HepG2 (cell line): ENCODE results near the gene LTB4R2. TPM values are rescaled to one million over a fixed set of nuclear protein-coding genes. Genes with fewer than 3 reads are reported as not detected.

ENCODE experiments used
- ATAC-seq: fragments of 200-7000 bp; cut with Tn5 transposase; 3 replicates; pipeline ENCODE4 v1.9.1; 2020; ENCODE audit warnings: mild to moderate bottlenecking, moderate library complexity
- BruUV-seq: library from RNA; stranded (reverse); fragments of 400-500 nt; replicated peaks from 2 replicates; lab custom pipeline; 2021; lab: Mats Ljungman, UMichigan
- CTCF ChIA-PET: fragments of 300-600 bp; formaldehyde crosslinking; extraction: SDS; loops from one replicate; lab custom pipeline; 2021; ENCODE audit warnings: low total read pairs, inconsistent platforms, low intra/inter-chr PET ratio; lab: Yijun Ruan, JAX
- POLR2A ChIA-PET: fragments of 350-600 bp; sonication (Branson Sonifier 250); formaldehyde crosslinking; loops from one replicate; lab custom pipeline; 2020; ENCODE audit warnings: antibody characterized with exemption, inconsistent platforms; lab: Yijun Ruan, JAX
- DNase-seq: peaks from one replicate; pipeline ENCODE4 v3.0.0-alpha.2; 2015; ENCODE audit warnings: low spot score
- FAIRE-seq: peaks from 3 replicates; lab custom pipeline; 2011; peaks lifted over from hg19 to GRCh38; lab: Jason Lieb, UNC
- H2AFZ ChIP-seq: one replicate; pipeline ENCODE4 v1.6.1; 2011; ENCODE audit warnings: low read length, inconsistent platforms
- H3K27ac ChIP-seq: fragments of 300-600 bp; 3 replicates; pipeline ENCODE4 v1.8.0; 2011; ENCODE audit warnings: mixed run types, mild to moderate bottlenecking, mixed read lengths, low read length, inconsistent platforms; ENCODE audit not compliant: insufficient read depth; ENCODE audit errors: extremely low read length
- H3K27me3 ChIP-seq, 2 experiments: fragments of 200-600 bp in 1 of 2; 2 replicates in 1 of 2; 3 replicates in 1 of 2; pipeline versions ENCODE4 v1.6.0 to v1.8.0; 2011; ENCODE audit warnings: low read length in 2 of 2, mild to moderate bottlenecking in 2 of 2, moderate library complexity in 2 of 2, inconsistent platforms in 1 of 2; ENCODE audit not compliant: insufficient read depth in 2 of 2, control insufficient read depth in 1 of 2
- H3K36me3 ChIP-seq, 2 experiments: fragments of 200-600 bp in 1 of 2; replicated peaks in 1 of 2; 2 replicates in 1 of 2; 3 replicates in 1 of 2; pipeline versions ENCODE4 v1.5.1 to v1.8.0; 2011; ENCODE audit warnings: low read length in 2 of 2, inconsistent platforms in 1 of 2; ENCODE audit not compliant: insufficient read depth in 2 of 2, control insufficient read depth in 1 of 2
- H3K4me1 ChIP-seq: 2 replicates; pipeline ENCODE4 v1.5.1; 2012; ENCODE audit warnings: low read length, inconsistent platforms; ENCODE audit not compliant: insufficient read depth
- H3K4me2 ChIP-seq: 2 replicates; pipeline ENCODE4 v1.6.0; 2011; ENCODE audit warnings: low read depth, low read length, inconsistent platforms
- H3K4me3 ChIP-seq, 3 experiments: fragments of 200-600 bp in 1 of 3; sonication (generic), shearing (Covaris generic) in 1 of 3; replicated peaks in 1 of 3; 2 replicates each; pipeline ENCODE4 v1.5.1; 2011 to 2016; ENCODE audit warnings: low read length in 3 of 3, inconsistent platforms in 2 of 3, low read depth in 2 of 3, mild to moderate bottlenecking in 2 of 3, control low read depth in 1 of 3, mixed read lengths in 1 of 3; ENCODE audit not compliant: insufficient read depth in 1 of 3
- H3K79me2 ChIP-seq: one replicate; pipeline ENCODE4 v1.6.1; 2011; ENCODE audit warnings: low read length, inconsistent platforms; ENCODE audit not compliant: insufficient read depth
- H3K9ac ChIP-seq: 2 replicates; pipeline ENCODE4 v1.6.0; 2011; ENCODE audit warnings: mild to moderate bottlenecking, low read depth, low read length, inconsistent platforms; ENCODE audit not compliant: insufficient read depth
- H3K9me3 ChIP-seq: 2 replicates; pipeline ENCODE4 v1.5.1; 2012; ENCODE audit warnings: mild to moderate bottlenecking, low read length
- H4K20me1 ChIP-seq: 2 replicates; pipeline ENCODE4 v1.6.0; 2011; ENCODE audit warnings: inconsistent platforms, mild to moderate bottlenecking, low read length, moderate library complexity; ENCODE audit not compliant: insufficient read depth
- AGO2 ChIP-seq: fragments of 200-400 bp; formaldehyde crosslinking; optimal IDR thresholded peaks from 2 replicates; pipeline ENCODE3; 2017; ENCODE audit warnings: mild to moderate bottlenecking, low read depth, low read length, moderate library complexity
- CEBPB ChIP-seq: IDR thresholded peaks from 2 replicates; pipeline ENCODE4 v1.6.1; 2011; ENCODE audit warnings: low read depth, low read length, improper control_type of control experiment, borderline replicate concordance
- CHCHD3 ChIP-seq: sonication (generic); formaldehyde crosslinking; IDR thresholded peaks from 2 replicates; pipeline ENCODE4 v1.8.0; 2022; ENCODE audit warnings: mild to moderate bottlenecking, missing genetic modification reagents, moderate library complexity
- FIP1L1 ChIP-seq: fragments of 200-400 bp; formaldehyde crosslinking; IDR thresholded peaks from 2 replicates; pipeline ENCODE4 v1.6.1; 2018; ENCODE audit warnings: low read depth, mild to moderate bottlenecking, low read length, moderate library complexity, borderline replicate concordance; ENCODE audit not compliant: insufficient read depth
- POLR2G ChIP-seq: fragments of 200-400 bp; formaldehyde crosslinking; IDR thresholded peaks from 2 replicates; pipeline ENCODE4 v1.6.1; 2018; ENCODE audit warnings: mild to moderate bottlenecking, low read depth, low read length, moderate library complexity
- SOX5 ChIP-seq: IDR thresholded peaks from 2 replicates; pipeline ENCODE4 v1.6.1; 2016; ENCODE audit warnings: borderline replicate concordance
- SOX6 ChIP-seq, 2 experiments: fragments of 450-650 bp in 1 of 2; sonication (generic) in 1 of 2; formaldehyde crosslinking in 1 of 2; IDR thresholded peaks; 2 replicates each; pipeline versions ENCODE4 v1.4.0 to v1.6.1; 2017 to 2020; ENCODE audit warnings: antibody characterized with exemption in 1 of 2, mild to moderate bottlenecking in 1 of 2, missing genetic modification reagents in 1 of 2
- SRY ChIP-seq: sonication (generic); formaldehyde crosslinking; IDR thresholded peaks from 2 replicates; pipeline ENCODE4 v1.8.0; 2022; ENCODE audit warnings: mild to moderate bottlenecking, missing genetic modification reagents
- SSRP1 ChIP-seq: IDR thresholded peaks from 2 replicates; pipeline ENCODE4 v1.6.1; 2016; ENCODE audit warnings: control low read depth
- ZFP36 ChIP-seq: fragments of 150-350 bp; IDR thresholded peaks from 2 replicates; pipeline ENCODE4 v1.6.1; 2018; ENCODE audit warnings: borderline replicate concordance, low read length, low read depth; ENCODE audit not compliant: partially characterized antibody
- ZGPAT ChIP-seq: IDR thresholded peaks from 2 replicates; pipeline ENCODE4 v1.6.1; 2016; ENCODE audit warnings: mild to moderate bottlenecking
- ZNF326 ChIP-seq: sonication (generic); formaldehyde crosslinking; IDR thresholded peaks from 2 replicates; pipeline ENCODE4 v1.4.0; 2020; ENCODE audit warnings: missing genetic modification reagents, borderline replicate concordance
- ZNF605 ChIP-seq: sonication (generic); formaldehyde crosslinking; IDR thresholded peaks from 2 replicates; pipeline ENCODE4 v1.8.0; 2022; ENCODE audit warnings: mild to moderate bottlenecking, missing genetic modification reagents
- ZNF768 ChIP-seq: sonication (generic); formaldehyde crosslinking; IDR thresholded peaks from 2 replicates; pipeline ENCODE4 v1.4.0; 2020; ENCODE audit warnings: missing genetic modification reagents
- ZXDC ChIP-seq: sonication (generic); formaldehyde crosslinking; IDR thresholded peaks from 2 replicates; pipeline ENCODE4 v1.5.0; 2020; ENCODE audit warnings: mild to moderate bottlenecking, missing genetic modification reagents
- WGBS: methylation state at CpG from one replicate; pipeline ENCODE4 v1.1.6; 2017; ENCODE audit warnings: low lambda C conversion rate; 5-methylcytosine and 5-hydroxymethylcytosine counted together
- in situ Hi-C: cut with HindIII; loops from 2 replicates; pipeline ENCODE4 v1.10.0; 2017; ENCODE audit warnings: low pct_unique_long_range_greater_than_20kb; ENCODE audit not compliant: extremely low pct_ligation_motif_present
- intact Hi-C: fragments of 100-400 bp; cut with micrococcal nuclease; formaldehyde crosslinking; loops from one replicate; pipeline ENCODE4 v1.10.0; 2022; ENCODE audit not compliant: unreplicated experiment
- polyA plus RNA-seq, 8 experiments: library from polyadenylated mRNA; depleted of rRNA in 3 of 8; stranded (reverse) in 7 of 8; unstranded in 1 of 8; fragments of >200 nt; fragmentation: Illumina TruSeq in 4 of 8; extraction: Trizol in 4 of 8; gene quantifications; 2 replicates each; pipeline versions ENCODE4 v1.2.1 to v1.2.3, GENCODE V29; 2011 to 2016; ENCODE audit warnings: low read depth in 4 of 8, missing spikeins in 1 of 8, mixed read lengths in 1 of 8; ENCODE audit not compliant: insufficient read depth in 1 of 8
- total RNA-seq, 5 experiments: library from RNA; depleted of rRNA; stranded (reverse); fragments of >200 nt; fragmentation: Illumina TruSeq; extraction: Trizol; gene quantifications; 2 replicates each; pipeline ENCODE4 v1.2.3, GENCODE V29; 2016; ENCODE audit warnings: low read depth in 1 of 5

The LTB4R2 gene
- total and polyA plus RNA-seq, 2 of the 13 experiments (the other 11 are each of a cell fraction or from before 2014, with no cell fraction given) = 3.9 to 6.9 TPM

GRCh38 chr14:24310646-24311604 lies 985 bp downstream of the LTB4R2 start, which contains the start of gene LTB4R (continued):
- TF ChIP-seq SRY (CRISPR knock-in tag) = 0 out of 2 replicates have a peak, but pooled peaks have one; percentile 42
- peak; percentile 34; the same call in 1 of the 2 replicates for TF ChIP-seq ZNF768 (CRISPR knock-in tag)
- no peak for TF ChIP-seq ZFP36
- peak; percentile 84; the same call in 1 of the 2 replicates for TF ChIP-seq CHCHD3 (CRISPR knock-in tag)
- peak; percentile 91 for TF ChIP-seq AGO2
- TF ChIP-seq, all 625 proteins: peak for 18

- no peaks in the 10 kb centered on the region for H3K9me3 ChIP-seq
- H3K79me2 ChIP-seq = peaks cover 2% of the 10 kb centered on the region
- no peak overlapping the region for H3K27ac ChIP-seq
- FAIRE-seq = no peak
- H4K20me1 ChIP-seq = no peaks in the 10 kb centered on the region
- DNase-seq = no peak
- in situ Hi-C loops (no loop called here), intact Hi-C loops (no loop called here)
- 95% methylated on average over 1 of the region's 1 CpG for WGBS
- no peak for ATAC-seq
- H3K4me3 ChIP-seq = no peak overlapping the region
- POLR2A ChIA-PET = interaction anchor here (1.5 to 24.7 kb wide), 3 partner anchors 13 to 71 kb away, joined by 3 to 850 read pairs (median 213); partner anchors contain the start of genes DHRS1, GMPR2, NEDD8 and NOP9
- H3K9ac ChIP-seq = no peak overlapping the region
- peaks cover 0 to 4% of the 10 kb centered on the region in 2 experiments; a peak in 2 of 5 replicates for H3K27me3 ChIP-seq
- CTCF ChIA-PET = no interaction called here
- no peak overlapping the region for H2AFZ ChIP-seq
- BruUV-seq = no TSS peak
- 0 out of 5 replicates have a peak, but pooled peaks cover under 1 to 1% of the 10 kb centered on the region in 2 experiments for H3K36me3 ChIP-seq
- no peak overlapping the region for H3K4me2 ChIP-seq
- H3K4me1 ChIP-seq = peaks cover 61% of the 10 kb centered on the region
- TF ChIP-seq SSRP1 (CRISPR knock-in tag) (no peak), SOX6 (IDR thresholded peaks at IDR 0.05) (no peak), SOX6 (CRISPR knock-in tag; IDR thresholded peaks at IDR 0.05) (no peak), POLR2G (peak; percentile 34; the same call in 1 of the 2 replicates), SOX5 (CRISPR knock-in tag) (no peak), FIP1L1 (no peak), ZXDC (CRISPR knock-in tag) (no peak), ZGPAT (no peak), ZNF326 (CRISPR knock-in tag) (no peak), ZNF605 (CRISPR knock-in tag) (peak; percentile 35; the same call in 1 of the 2 replicates), CEBPB (peak; percentile 89)
These were observed 2.1 kb downstream of the LTB4R2 start for GRCh38 chr14:24311837-24312615.
